GM12892 (cell line): Measurements from ENCODE around the gene ADGRB3.

Source experiments
- POLR2AphosphoS5 ChIP-seq: IDR thresholded peaks from 2 replicates; pipeline ENCODE4 v1.6.1; 2011; ENCODE audit warnings: low read depth, low read length, control low read depth
- TAF1 ChIP-seq: IDR thresholded peaks from 2 replicates; pipeline ENCODE4 v1.6.1; 2011; ENCODE audit warnings: low read depth, mild to moderate bottlenecking, control low read depth, low read length, borderline replicate concordance

GRCh38 chr6:69284176-69284730, 649.2 kb downstream of the ADGRB3 start:
- TF ChIP-seq TAF1, result no peak
- no peak for TF ChIP-seq POLR2AphosphoS5
